ENCODE results near the gene KCNC2. TPM values are rescaled to one million over a fixed set of nuclear protein-coding genes. Genes with fewer than 3 reads are reported as not detected.
"Not testable (repeated sequence)": the region's sequence is repeated elsewhere in the genome, so short reads cannot be mapped to it uniquely, and the experiment has no call there.

KCNC2 gene
- total RNA-seq, 1 experiment from 2014 or later: not detected

- Histone ChIP-seq H3K27me3 (ENCODE audit: insufficient read depth, low read depth) (no peaks in the 10 kb centered on the region), H4K20me1 (ENCODE audit: insufficient read depth) (no peaks in the 10 kb centered on the region), H3K27ac (no peak overlapping the region), H3K4me1 (replicated peaks; ENCODE audit: insufficient read depth) (no peaks in the 10 kb centered on the region), H3K36me3 (ENCODE audit: low read depth) (no peaks in the 10 kb centered on the region), H3K4me3 (no peak overlapping the region), H3K4me2 (no peak overlapping the region), H3K9me2 (ENCODE audit: insufficient read depth) (no peaks in the 10 kb centered on the region), H3F3A (ENCODE audit: insufficient read depth, low read depth) (no peaks in the 10 kb centered on the region), H2AFZ (no peak overlapping the region), H3K9me3 (ENCODE audit: insufficient read depth, low read depth) (no peaks in the 10 kb centered on the region), H3K79me2 (ENCODE audit: low read depth) (no peaks in the 10 kb centered on the region)
- POLR2A ChIA-PET (ENCODE audit: unreplicated experiment): no interaction called here
- no TSS peak for BruUV-seq (replicated peaks)
- intact Hi-C loops (cut with micrococcal nuclease; ENCODE audit: unreplicated experiment): no loop called here
- no peak for DNase-seq
- CTCF ChIA-PET: no interaction called here
- no peak for TF ChIP-seq EZH2 (IDR thresholded peaks at IDR 0.05; ENCODE audit: low read depth)
- TF ChIP-seq, protein P1, sequence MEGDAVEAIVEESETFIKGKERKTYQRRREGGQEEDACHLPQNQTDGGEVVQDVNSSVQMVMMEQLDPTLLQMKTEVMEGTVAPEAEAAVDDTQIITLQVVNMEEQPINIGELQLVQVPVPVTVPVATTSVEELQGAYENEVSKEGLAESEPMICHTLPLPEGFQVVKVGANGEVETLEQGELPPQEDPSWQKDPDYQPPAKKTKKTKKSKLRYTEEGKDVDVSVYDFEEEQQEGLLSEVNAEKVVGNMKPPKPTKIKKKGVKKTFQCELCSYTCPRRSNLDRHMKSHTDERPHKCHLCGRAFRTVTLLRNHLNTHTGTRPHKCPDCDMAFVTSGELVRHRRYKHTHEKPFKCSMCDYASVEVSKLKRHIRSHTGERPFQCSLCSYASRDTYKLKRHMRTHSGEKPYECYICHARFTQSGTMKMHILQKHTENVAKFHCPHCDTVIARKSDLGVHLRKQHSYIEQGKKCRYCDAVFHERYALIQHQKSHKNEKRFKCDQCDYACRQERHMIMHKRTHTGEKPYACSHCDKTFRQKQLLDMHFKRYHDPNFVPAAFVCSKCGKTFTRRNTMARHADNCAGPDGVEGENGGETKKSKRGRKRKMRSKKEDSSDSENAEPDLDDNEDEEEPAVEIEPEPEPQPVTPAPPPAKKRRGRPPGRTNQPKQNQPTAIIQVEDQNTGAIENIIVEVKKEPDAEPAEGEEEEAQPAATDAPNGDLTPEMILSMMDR (conservative IDR thresholded peaks at IDR 0.05): no peak
Observed at GRCh38 chr12:75190846-75191245, 18.8 kb downstream of the KCNC2 start.

DNA sequence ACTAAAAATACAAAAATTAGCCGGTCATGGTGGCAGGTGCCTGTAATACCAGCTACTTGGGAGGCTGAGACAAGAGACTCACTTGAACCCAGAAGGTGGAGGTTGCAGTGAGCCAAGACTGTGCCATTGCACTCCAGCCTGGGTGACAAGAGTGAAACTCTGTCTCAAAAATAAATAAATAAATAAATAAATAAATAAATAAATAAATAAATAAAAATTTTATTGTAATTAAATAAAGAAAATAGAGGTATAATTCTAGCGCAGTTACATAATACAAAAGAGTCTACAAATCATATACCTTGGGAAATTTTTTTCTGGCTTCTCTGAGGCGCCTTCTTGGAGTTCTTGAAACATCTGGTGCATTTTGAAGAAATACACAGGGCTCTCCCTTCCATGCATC, 23.8 kb downstream of the KCNC2 start:
- H3K4me3 ChIP-seq; POLR2A ChIA-PET (ENCODE audit: unreplicated experiment); DNase-seq; H3K9me3 ChIP-seq (ENCODE audit: insufficient read depth, low read depth); H4K20me1 ChIP-seq (ENCODE audit: insufficient read depth); CTCF ChIA-PET; H3K4me1 ChIP-seq (replicated peaks; ENCODE audit: insufficient read depth); H3K27me3 ChIP-seq (ENCODE audit: insufficient read depth, low read depth); H3K9me2 ChIP-seq (ENCODE audit: insufficient read depth); H3K36me3 ChIP-seq (ENCODE audit: low read depth); H3K27ac ChIP-seq; H3K79me2 ChIP-seq (ENCODE audit: low read depth); BruUV-seq (replicated peaks); H3F3A ChIP-seq (ENCODE audit: insufficient read depth, low read depth); intact Hi-C loops (cut with micrococcal nuclease; ENCODE audit: unreplicated experiment); H2AFZ ChIP-seq; H3K4me2 ChIP-seq: not testable (repeated sequence)

- Histone ChIP-seq H3K4me2 (no peak overlapping the region), H3K9me2 (ENCODE audit: insufficient read depth) (no peaks in the 10 kb centered on the region), H2AFZ (no peak overlapping the region), H4K20me1 (ENCODE audit: insufficient read depth) (no peaks in the 10 kb centered on the region), H3K4me3 (no peak overlapping the region), H3K27me3 (ENCODE audit: insufficient read depth, low read depth) (no peaks in the 10 kb centered on the region), H3K4me1 (replicated peaks; ENCODE audit: insufficient read depth) (no peaks in the 10 kb centered on the region), H3K79me2 (ENCODE audit: low read depth) (no peaks in the 10 kb centered on the region), H3K36me3 (ENCODE audit: low read depth) (no peaks in the 10 kb centered on the region), H3F3A (ENCODE audit: insufficient read depth, low read depth) (no peaks in the 10 kb centered on the region), H3K27ac (no peak overlapping the region), H3K9me3 (ENCODE audit: insufficient read depth, low read depth) (no peaks in the 10 kb centered on the region)
- no peak for DNase-seq
- intact Hi-C loops (cut with micrococcal nuclease; ENCODE audit: unreplicated experiment): no loop called here
- no TSS peak for BruUV-seq (replicated peaks)
- no peak for TF ChIP-seq EZH2 (IDR thresholded peaks at IDR 0.05; ENCODE audit: low read depth)
- TF ChIP-seq, protein P1 (conservative IDR thresholded peaks at IDR 0.05): no peak
- ChIA-PET CTCF (no interaction called here), POLR2A (ENCODE audit: unreplicated experiment) (no interaction called here)
Observed at GRCh38 chr12:75184516-75184915, 25.1 kb downstream of the KCNC2 start.

DNA sequence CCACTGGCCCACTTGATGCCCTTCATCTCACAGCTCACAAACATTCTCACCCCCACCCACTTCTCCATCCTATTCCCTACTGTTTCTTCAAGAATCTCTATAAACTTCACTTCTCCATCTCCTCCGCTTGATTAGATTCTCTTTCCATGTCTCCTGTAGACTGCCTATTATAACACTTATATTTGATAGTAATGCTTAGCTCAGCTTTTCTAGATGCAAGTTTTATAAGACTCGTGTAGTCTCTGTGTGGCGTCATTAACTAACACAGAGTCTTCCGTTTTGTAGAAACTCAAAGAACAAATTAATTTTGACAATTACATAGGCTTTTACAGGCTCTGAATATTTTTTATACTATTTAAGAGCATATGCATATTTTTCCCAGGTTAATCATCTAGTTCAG, 25.7 kb downstream of the KCNC2 start:
- no peak overlapping the region for H3K27ac ChIP-seq
- ChIA-PET CTCF (no interaction called here), POLR2A (ENCODE audit: unreplicated experiment) (no interaction called here)
- TF ChIP-seq, protein P1 (conservative IDR thresholded peaks at IDR 0.05): no peak
- no peak for TF ChIP-seq EZH2 (IDR thresholded peaks at IDR 0.05; ENCODE audit: low read depth)
- no peak overlapping the region for H2AFZ ChIP-seq
- no peak for DNase-seq
- H3F3A ChIP-seq (ENCODE audit: insufficient read depth, low read depth): no peaks in the 10 kb centered on the region
- H3K27me3 ChIP-seq (ENCODE audit: insufficient read depth, low read depth): no peaks in the 10 kb centered on the region
- no peaks in the 10 kb centered on the region for H4K20me1 ChIP-seq (ENCODE audit: insufficient read depth)
- H3K9me3 ChIP-seq (ENCODE audit: insufficient read depth, low read depth): no peaks in the 10 kb centered on the region
- H3K9me2 ChIP-seq (ENCODE audit: insufficient read depth): no peaks in the 10 kb centered on the region
- BruUV-seq (replicated peaks): no TSS peak
- H3K36me3 ChIP-seq (ENCODE audit: low read depth): no peaks in the 10 kb centered on the region
- H3K4me3 ChIP-seq: no peak overlapping the region
- no peaks in the 10 kb centered on the region for H3K79me2 ChIP-seq (ENCODE audit: low read depth)
- intact Hi-C loops (cut with micrococcal nuclease; ENCODE audit: unreplicated experiment): no loop called here
- H3K4me2 ChIP-seq: no peak overlapping the region
- no peaks in the 10 kb centered on the region for H3K4me1 ChIP-seq (replicated peaks; ENCODE audit: insufficient read depth)
